DMS114 treated with DMSO at 0.1 percent for 48 hours (cell line): ENCODE data around the gene IQSEC2.

Experiments
- DNase-seq: peaks from one replicate; lab custom pipeline; 2025; ENCODE audit not compliant: unreplicated experiment; lab: John Stamatoyannopoulos, UW

Gene IQSEC2

DNA sequence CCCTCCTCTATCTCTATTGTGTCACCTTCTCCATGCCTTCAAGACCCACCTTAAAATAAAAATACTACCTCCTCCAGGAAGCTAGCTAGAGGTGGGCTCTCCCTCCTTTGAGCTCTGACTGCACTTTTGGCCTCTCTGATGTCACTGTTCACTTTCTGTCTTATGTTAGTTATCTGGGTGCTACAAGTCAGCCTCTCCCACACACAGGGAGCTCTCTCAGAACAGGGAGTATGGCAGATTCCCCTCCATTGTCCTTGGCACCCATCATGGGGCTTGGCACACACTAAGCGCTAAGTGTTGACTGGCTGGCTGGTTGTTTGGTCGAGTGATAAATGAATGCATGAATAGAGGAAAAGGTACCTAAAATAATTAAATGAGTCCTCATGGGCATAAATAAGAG, 35.2 kb downstream of the IQSEC2 start:
- DNase-seq = no peak

DNA sequence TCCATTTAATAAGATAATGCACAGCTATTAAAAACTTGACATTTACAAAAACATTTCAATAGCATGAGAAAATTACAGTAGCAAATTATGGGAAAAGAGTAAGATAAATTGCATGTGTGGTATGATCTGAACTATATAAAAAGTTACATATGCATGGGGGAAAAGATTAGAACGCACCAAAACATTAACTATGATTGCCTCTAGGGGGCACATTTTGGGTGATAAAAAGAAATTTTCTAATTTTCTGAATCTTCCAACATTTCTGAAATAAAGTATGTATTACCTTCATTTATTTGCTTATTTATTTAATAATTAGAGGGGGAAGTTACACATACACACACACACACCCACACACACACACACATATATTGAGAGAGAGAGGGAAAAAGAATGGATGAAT, 36.8 kb downstream of the IQSEC2 start:
- DNase-seq = no peak

DNA sequence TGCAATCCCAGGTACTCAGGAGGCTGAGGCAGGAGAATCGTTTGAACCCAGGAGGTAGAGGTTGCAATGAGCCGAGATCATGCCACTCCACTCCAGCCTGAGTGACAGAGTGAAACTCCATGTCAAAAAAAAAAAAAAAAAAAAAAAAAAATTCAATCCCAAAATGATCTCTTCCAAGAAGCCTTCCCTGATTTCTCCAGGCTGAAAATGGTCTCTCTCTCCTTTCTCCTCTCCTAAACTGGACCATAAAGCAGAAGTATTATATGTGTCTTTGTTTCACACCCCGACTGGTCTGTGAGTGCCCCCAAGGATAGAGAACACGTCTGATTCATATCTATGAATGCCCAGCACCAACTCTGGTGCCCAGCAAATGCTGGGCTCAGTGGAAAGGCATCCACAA, 39.1 kb downstream of the IQSEC2 start:
- no peak for DNase-seq

DNA sequence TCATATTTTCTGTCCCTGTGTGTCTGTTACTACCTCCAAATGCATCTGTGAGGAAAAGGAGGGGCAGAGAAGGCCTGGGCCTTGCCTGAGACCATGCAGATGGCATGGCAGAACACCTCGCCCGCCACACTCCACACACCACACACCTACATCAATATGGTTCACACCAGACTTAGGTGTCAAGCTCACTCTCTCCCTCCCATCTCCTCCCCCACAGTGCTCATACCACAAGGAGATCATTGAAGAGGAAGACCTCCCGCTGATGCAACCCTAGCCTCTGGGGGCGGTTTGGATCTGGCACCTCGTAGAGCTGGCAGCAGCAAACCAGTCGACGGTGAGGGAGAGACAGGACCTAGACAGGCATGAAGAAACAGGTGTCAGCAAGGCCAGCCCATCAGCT, 39.8 kb downstream of the IQSEC2 start:
- no peak for DNase-seq

DNA sequence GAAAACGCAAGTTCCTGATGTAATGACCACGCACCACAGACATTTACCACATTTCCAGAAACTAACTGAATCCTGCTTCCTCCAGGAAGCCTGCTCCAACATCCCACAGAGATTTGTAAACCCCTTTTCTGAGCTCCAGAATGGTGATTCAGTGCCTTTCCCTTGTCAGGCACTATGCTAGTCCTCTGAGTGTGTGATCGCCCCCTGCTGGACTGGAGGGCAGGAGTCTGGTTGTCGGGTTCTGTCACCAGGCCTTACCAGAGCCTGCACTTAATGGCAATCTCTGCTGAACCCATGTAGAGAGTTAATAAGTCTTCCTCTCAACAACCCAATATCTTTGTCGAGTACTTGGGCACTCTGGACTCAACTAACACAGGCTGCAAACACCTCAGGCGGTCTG, 41.9 kb downstream of the IQSEC2 start:
- DNase-seq = no peak

DNA sequence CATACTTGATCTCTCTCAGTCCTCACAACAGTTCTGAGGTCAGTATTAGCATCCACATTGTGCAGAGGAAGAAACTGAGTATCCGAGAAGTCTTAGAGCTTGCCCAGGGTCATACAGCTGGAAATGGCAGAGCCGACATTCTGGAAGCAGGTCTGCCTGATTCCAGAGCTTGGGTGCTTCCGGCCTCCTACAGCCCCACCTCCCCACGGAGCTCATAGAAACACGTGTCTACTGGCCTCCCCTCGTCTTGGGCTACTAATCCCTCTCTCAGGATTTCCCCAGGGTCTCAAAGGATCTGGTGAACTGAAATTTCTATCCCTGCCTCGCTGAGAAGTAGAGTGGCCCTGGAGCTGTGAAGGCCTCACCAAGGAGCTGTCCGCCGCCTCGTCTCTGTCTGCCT, 44.3 kb downstream of the IQSEC2 start:
- DNase-seq = no peak

DNA sequence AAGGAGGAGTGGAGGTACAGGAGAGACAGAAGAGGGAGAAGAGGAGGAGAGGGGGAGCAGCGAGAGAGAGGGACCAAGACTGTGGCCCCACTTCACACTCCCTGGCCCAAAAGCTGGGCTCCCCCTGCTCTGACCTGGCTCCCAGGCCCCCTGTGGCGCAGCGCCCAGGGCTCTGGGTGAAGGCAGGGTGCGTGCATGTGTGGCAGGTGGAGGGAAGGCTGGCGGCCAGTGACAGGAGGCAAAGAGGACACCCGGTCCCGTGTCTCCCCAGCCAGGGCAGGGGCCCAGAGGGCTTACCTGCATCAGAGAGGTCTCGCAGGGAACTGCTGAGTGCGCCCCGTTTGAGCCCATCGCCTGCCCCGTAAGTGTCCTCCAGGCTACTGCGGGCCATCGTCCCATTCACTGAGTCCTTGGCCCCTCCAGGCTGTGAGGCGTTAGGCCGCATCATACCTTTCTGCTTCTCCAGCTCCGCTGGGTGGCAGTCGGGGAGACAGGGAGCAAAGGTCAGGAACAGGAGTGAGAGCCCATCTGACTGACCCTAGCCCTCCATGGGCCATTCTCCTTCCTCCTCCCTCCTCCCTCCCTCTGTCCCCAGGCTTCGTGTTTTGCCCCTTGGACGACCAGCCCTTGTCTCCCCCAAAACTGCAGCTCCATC, 45.2 kb downstream of the IQSEC2 start:
- DNase-seq = no peak

GRCh38 chrX:53235566-53235965, 45.8 kb downstream of the IQSEC2 start:
- no peak for DNase-seq

DNA sequence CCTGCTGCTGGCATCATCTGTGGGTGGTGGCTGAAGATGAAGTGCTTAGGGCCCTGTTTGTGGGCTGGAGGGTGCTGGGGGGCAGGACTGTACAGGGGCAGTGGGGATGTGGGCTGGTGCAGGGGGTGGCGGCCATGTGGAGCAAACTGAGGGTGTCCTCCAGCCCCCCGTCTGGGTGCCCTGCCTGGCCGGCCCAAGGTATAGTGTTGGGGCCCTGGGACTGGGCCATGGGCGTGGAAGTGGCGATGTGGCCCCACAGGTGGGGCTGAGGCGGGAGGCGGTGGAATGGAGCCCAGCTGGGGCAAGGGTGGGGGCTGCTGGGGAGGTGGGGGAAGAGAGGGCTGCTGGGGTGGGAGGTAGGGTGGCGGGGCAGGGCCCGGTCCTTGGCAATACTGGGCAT, 46.9 kb downstream of the IQSEC2 start:
- no peak for DNase-seq

DNA sequence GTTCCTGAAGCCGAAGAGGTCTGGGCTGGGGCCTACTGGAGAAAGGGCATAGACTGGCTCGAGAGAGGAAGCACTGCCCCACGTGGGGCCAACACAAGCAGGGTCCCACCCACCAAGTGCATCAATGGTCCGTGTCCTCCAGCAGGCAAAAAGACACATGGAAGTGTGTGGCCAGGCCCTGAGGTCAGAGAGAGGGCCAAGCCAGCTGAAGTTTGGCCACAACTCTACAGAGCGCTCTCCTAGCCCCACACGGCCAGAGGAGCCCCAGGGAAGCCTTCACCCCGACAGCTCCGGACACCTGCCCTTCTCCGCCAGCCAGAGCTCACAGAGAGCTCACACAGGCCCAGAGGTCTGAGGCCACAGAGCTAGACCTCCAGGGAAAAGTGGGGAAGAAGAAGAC, 47.8 kb downstream of the IQSEC2 start:
- no peak for DNase-seq

- no peak for DNase-seq
Observed at GRCh38 chrX:53230116-53230515, 51.3 kb downstream of the IQSEC2 start.

GRCh38 chrX:53227224-53227765, 54.1 kb downstream of the IQSEC2 start:
- no peak for DNase-seq

- DNase-seq = peak; percentile 85
Observed at GRCh38 chrX:53224860-53225797, 56.3 kb downstream of the IQSEC2 start, which contains the start of gene KDM5C. KDM5C (minus strand) TSS chrX:53225207; CDS start chrX:53224889, 318 bp downstream.

DNA sequence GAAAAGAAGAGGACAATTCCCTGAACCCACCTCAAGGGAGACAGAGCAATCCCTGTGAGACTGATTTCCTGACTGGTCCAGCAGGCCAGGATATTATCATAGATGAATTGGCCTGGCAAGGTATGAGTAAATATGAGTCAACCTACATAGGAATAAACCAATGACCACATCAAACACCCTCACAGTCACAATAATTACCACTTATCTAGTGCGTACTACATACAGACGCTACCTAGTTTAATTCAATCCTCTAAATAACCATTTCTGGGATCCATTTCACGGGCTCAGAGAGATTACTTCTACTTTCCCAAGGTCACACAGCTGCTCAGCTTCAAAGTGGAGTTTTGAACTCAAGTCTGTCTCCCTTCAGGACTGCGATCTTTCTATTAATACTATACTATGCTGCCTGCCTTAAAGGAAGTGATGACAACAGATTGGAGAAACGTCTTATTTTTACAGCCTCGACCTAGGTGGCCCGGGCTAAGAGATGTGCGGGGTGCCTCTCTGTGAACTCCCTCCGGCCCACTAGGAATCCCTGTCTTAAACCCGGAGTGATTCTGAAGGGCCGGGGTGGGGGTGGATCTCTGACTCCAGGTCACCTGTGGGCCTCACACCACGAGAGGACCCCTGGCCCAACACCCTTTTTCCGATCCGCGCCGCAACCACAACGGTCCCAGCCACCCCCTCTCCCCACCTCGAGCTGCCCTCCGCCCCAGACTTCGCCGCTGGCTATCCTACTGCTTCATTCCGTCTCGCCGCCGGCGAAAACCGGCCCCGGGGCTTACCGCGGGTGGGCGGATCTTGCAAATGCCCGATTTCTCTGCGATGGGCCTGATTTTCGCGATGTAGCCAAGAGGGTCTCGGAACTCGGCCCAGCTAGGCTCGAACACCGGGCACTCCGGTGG, 57.2 kb downstream of the IQSEC2 start:
- no peak for DNase-seq

GRCh38 chrX:53223068-53223693, 58.2 kb downstream of the IQSEC2 start:
- DNase-seq = no peak
